GM12873 (cell line): ENCODE measurements around the gene GJB5.

ENCODE experiments used
- CTCF ChIP-seq: IDR thresholded peaks from 2 replicates; pipeline ENCODE4 v1.5.1; 2012; ENCODE audit warnings: low read depth, mild to moderate bottlenecking, moderate library complexity, low read length, control low read depth; ENCODE audit not compliant: insufficient read depth; ENCODE audit errors: missing control alignments

The GJB5 gene

GRCh38 chr1:34806396-34806795 lies 51.5 kb downstream of the GJB5 start:
- TF ChIP-seq CTCF, result no peak
